NB4 (cell line): Measurements from ENCODE around the gene NOC2L.

Experiments
- DNase-seq: peaks from one replicate; pipeline ENCODE4 v3.0.0; 2010; ENCODE audit warnings: low read depth
- H3K4me3 ChIP-seq: one replicate; pipeline ENCODE4 v1.5.1; 2011; ENCODE audit warnings: mild to moderate bottlenecking, low read depth, low read length, moderate library complexity
- CTCF ChIP-seq: IDR thresholded peaks from one replicate; pipeline ENCODE4 v1.5.1; 2012; ENCODE audit warnings: low read depth, low read length
- MAX ChIP-seq: IDR thresholded peaks from 2 replicates; pipeline ENCODE4 v1.6.1; 2011; ENCODE audit warnings: low read depth, low read length
- MYC ChIP-seq: IDR thresholded peaks from 2 replicates; pipeline ENCODE4 v1.6.1; 2011; ENCODE audit warnings: low read depth, low read length
- POLR2A ChIP-seq: IDR thresholded peaks from 2 replicates; pipeline ENCODE4 v1.6.1; 2011; ENCODE audit warnings: mild to moderate bottlenecking; ENCODE audit not compliant: insufficient read length; ENCODE audit errors: extremely low read depth

NOC2L gene

GRCh38 chr1:1003618-1004419, 44.8 kb upstream of the NOC2L start:
- no peak for DNase-seq
- H3K4me3 ChIP-seq, result no peak overlapping the region
- no peak for TF ChIP-seq MAX
- TF ChIP-seq MYC, result no peak
- no peak for TF ChIP-seq POLR2A
- TF ChIP-seq CTCF, result no peak

- no peak for DNase-seq
- H3K4me3 ChIP-seq, result no peak overlapping the region
Observed at GRCh38 chr1:1001057-1001783, 42.2 kb upstream of the NOC2L start.

GRCh38 chr1:1000357-1001056, 41.5 kb upstream of the NOC2L start:
- DNase-seq, result peak; percentile 46
- no peak overlapping the region for H3K4me3 ChIP-seq
- TF ChIP-seq MAX, result peak; percentile 79
- TF ChIP-seq CTCF, result no peak
- no peak for TF ChIP-seq POLR2A
- TF ChIP-seq MYC, result peak; percentile 38; the same call in 1 of the 2 replicates

More at GRCh38 chr1:1001057-1001783, 42.2 kb upstream of the NOC2L start:
- no peak for TF ChIP-seq MYC
- no peak for TF ChIP-seq POLR2A
- TF ChIP-seq MAX, result no peak
- TF ChIP-seq CTCF, result no peak

- H3K4me3 ChIP-seq, result no peak within 1 kb of the TSS
- peak; percentile 37 for DNase-seq
- TF ChIP-seq MYC (no peak), POLR2A (no peak)
Observed at GRCh38 chr1:999725-1000356, 40.8 kb upstream of the NOC2L start, which contains the start of gene HES4. Gene HES4 (minus strand): TSS chr1:1000097. CDS start chr1:999973, 124 bp downstream.

GRCh38 chr1:998995-999724, 40.1 kb upstream of the NOC2L start:
- DNase-seq, result peak; percentile 31
- no peak overlapping the region for H3K4me3 ChIP-seq
- TF ChIP-seq MYC, result no peak
- TF ChIP-seq CTCF, result no peak
- no peak for TF ChIP-seq MAX
- TF ChIP-seq POLR2A, result no peak
